Panc1 (cell line): ENCODE data around the gene CHRNB1.

Experiments
- CTCF ChIP-seq: fragments of 450-650 bp; IDR thresholded peaks from 2 replicates; pipeline ENCODE4 v1.5.1; 2017; ENCODE audit warnings: mild to moderate bottlenecking
- POLR2AphosphoS5 ChIP-seq: IDR thresholded peaks from 2 replicates; pipeline ENCODE4 v1.6.1; 2012; ENCODE audit warnings: mild to moderate bottlenecking, low read depth, low read length, moderate library complexity
- SIN3A ChIP-seq: IDR thresholded peaks from 2 replicates; pipeline ENCODE4 v1.6.1; 2012; ENCODE audit warnings: low read depth, mild to moderate bottlenecking, low read length, moderate library complexity, borderline replicate concordance; ENCODE audit not compliant: insufficient read depth
- TCF7L2 ChIP-seq: IDR thresholded peaks from 2 replicates; pipeline ENCODE4 v1.6.1; 2011; ENCODE audit warnings: mild to moderate bottlenecking, low read depth, low read length, inconsistent platforms
- TF ChIP-seq, protein P1 (sequence below), 2 experiments: IDR thresholded peaks; 2 replicates each; pipeline ENCODE4 v1.6.1; 2011 to 2012; ENCODE audit warnings: low read depth in 2 of 2, control low read depth in 1 of 2, low read length in 1 of 2, mild to moderate bottlenecking in 1 of 2, moderate library complexity in 1 of 2; ENCODE audit not compliant: insufficient read depth in 1 of 2

- no peak for TF ChIP-seq POLR2AphosphoS5
- no peak for TF ChIP-seq CTCF
- TF ChIP-seq, protein P1, sequence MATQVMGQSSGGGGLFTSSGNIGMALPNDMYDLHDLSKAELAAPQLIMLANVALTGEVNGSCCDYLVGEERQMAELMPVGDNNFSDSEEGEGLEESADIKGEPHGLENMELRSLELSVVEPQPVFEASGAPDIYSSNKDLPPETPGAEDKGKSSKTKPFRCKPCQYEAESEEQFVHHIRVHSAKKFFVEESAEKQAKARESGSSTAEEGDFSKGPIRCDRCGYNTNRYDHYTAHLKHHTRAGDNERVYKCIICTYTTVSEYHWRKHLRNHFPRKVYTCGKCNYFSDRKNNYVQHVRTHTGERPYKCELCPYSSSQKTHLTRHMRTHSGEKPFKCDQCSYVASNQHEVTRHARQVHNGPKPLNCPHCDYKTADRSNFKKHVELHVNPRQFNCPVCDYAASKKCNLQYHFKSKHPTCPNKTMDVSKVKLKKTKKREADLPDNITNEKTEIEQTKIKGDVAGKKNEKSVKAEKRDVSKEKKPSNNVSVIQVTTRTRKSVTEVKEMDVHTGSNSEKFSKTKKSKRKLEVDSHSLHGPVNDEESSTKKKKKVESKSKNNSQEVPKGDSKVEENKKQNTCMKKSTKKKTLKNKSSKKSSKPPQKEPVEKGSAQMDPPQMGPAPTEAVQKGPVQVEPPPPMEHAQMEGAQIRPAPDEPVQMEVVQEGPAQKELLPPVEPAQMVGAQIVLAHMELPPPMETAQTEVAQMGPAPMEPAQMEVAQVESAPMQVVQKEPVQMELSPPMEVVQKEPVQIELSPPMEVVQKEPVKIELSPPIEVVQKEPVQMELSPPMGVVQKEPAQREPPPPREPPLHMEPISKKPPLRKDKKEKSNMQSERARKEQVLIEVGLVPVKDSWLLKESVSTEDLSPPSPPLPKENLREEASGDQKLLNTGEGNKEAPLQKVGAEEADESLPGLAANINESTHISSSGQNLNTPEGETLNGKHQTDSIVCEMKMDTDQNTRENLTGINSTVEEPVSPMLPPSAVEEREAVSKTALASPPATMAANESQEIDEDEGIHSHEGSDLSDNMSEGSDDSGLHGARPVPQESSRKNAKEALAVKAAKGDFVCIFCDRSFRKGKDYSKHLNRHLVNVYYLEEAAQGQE (IDR thresholded peaks at IDR 0.05; ENCODE audit: insufficient read depth in 1 of 2, low read depth in 2 of 2, low read length in 1 of 2), result no peak
- no peak for TF ChIP-seq SIN3A
- TF ChIP-seq TCF7L2, result no peak
Observed at GRCh38 chr17:7442142-7442541, 2.7 kb upstream of the CHRNB1 start.
